ENCODE data around the gene C16orf89. TPM values are rescaled to one million over a fixed set of nuclear protein-coding genes. Genes with fewer than 3 reads are reported as not detected.

The C16orf89 gene
- polyA plus RNA-seq, 1 of the 3 experiments (the other 2 are of a cell fraction): not detected

DNA sequence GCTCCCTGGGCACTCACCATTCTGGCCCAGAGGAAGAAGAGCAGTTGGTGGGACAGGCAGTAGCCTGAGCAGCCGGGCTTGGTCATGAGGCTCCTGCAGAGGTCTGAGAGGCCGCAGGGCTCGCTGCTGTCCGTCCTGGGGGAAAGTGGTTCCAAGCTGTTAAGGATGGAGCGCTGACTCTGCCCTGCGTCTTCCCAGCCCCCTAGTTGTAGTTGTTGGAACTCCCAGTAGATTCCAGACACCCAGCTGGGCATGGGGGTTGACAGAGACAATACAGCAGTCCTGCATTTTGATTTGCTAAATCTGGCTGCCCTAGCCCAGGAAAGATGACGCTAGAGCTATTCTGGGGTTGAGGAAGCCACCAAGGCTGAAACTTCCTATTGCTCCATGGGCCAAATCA, 7.3 kb downstream of the C16orf89 start:
- no peaks in the 10 kb centered on the region for H3K79me2 ChIP-seq (ENCODE audit: insufficient read depth)
- TF ChIP-seq JUND (IDR thresholded peaks at IDR 0.05): no peak
- TF ChIP-seq, protein P1, sequence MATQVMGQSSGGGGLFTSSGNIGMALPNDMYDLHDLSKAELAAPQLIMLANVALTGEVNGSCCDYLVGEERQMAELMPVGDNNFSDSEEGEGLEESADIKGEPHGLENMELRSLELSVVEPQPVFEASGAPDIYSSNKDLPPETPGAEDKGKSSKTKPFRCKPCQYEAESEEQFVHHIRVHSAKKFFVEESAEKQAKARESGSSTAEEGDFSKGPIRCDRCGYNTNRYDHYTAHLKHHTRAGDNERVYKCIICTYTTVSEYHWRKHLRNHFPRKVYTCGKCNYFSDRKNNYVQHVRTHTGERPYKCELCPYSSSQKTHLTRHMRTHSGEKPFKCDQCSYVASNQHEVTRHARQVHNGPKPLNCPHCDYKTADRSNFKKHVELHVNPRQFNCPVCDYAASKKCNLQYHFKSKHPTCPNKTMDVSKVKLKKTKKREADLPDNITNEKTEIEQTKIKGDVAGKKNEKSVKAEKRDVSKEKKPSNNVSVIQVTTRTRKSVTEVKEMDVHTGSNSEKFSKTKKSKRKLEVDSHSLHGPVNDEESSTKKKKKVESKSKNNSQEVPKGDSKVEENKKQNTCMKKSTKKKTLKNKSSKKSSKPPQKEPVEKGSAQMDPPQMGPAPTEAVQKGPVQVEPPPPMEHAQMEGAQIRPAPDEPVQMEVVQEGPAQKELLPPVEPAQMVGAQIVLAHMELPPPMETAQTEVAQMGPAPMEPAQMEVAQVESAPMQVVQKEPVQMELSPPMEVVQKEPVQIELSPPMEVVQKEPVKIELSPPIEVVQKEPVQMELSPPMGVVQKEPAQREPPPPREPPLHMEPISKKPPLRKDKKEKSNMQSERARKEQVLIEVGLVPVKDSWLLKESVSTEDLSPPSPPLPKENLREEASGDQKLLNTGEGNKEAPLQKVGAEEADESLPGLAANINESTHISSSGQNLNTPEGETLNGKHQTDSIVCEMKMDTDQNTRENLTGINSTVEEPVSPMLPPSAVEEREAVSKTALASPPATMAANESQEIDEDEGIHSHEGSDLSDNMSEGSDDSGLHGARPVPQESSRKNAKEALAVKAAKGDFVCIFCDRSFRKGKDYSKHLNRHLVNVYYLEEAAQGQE (IDR thresholded peaks at IDR 0.05; ENCODE audit: low read depth, low read length): no peak
- no peak for TF ChIP-seq GABPA (IDR thresholded peaks at IDR 0.05; ENCODE audit: low read depth)
- TF ChIP-seq NFIC (IDR thresholded peaks at IDR 0.05; ENCODE audit: borderline replicate concordance): no peak
- TF ChIP-seq RFX5 (IDR thresholded peaks at IDR 0.05; ENCODE audit: low read length): no peak
- TF ChIP-seq TAF1 (IDR thresholded peaks at IDR 0.05; ENCODE audit: borderline replicate concordance, low read depth, low read length): no peak
- TF ChIP-seq, protein P2, sequence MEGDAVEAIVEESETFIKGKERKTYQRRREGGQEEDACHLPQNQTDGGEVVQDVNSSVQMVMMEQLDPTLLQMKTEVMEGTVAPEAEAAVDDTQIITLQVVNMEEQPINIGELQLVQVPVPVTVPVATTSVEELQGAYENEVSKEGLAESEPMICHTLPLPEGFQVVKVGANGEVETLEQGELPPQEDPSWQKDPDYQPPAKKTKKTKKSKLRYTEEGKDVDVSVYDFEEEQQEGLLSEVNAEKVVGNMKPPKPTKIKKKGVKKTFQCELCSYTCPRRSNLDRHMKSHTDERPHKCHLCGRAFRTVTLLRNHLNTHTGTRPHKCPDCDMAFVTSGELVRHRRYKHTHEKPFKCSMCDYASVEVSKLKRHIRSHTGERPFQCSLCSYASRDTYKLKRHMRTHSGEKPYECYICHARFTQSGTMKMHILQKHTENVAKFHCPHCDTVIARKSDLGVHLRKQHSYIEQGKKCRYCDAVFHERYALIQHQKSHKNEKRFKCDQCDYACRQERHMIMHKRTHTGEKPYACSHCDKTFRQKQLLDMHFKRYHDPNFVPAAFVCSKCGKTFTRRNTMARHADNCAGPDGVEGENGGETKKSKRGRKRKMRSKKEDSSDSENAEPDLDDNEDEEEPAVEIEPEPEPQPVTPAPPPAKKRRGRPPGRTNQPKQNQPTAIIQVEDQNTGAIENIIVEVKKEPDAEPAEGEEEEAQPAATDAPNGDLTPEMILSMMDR (IDR thresholded peaks at IDR 0.05): peak; percentile 27
- H2AFZ ChIP-seq (ENCODE audit: low read depth): no peak overlapping the region
- peaks cover 22% of the 10 kb centered on the region for H3K27me3 ChIP-seq (ENCODE audit: insufficient read depth)
- POLR2A ChIA-PET: no interaction called here
- H4K20me1 ChIP-seq (ENCODE audit: insufficient read depth): no peaks in the 10 kb centered on the region
- H3F3A ChIP-seq (replicated peaks; ENCODE audit: insufficient read depth): no peaks in the 10 kb centered on the region
- no peaks in the 10 kb centered on the region for H3K4me1 ChIP-seq (ENCODE audit: control insufficient read depth in 1 of 2, insufficient read depth in 2 of 2, low read depth in 1 of 2, low read length in 1 of 2)
- no peaks in the 10 kb centered on the region for H3K36me3 ChIP-seq (replicated peaks in 1 of 2; ENCODE audit: control insufficient read depth in 1 of 2, insufficient read depth in 2 of 2, low read length in 1 of 2)
- H3K4me3 ChIP-seq (ENCODE audit: low read depth in 2 of 2, low read length in 1 of 2): no peak overlapping the region
- no peak overlapping the region for H3K4me2 ChIP-seq
- peak; percentile 48 for DNase-seq
- WGBS (ENCODE audit: low lambda C conversion rate): 52% methylated on average over 6 of the region's 7 CpGs
- H3K9me2 ChIP-seq: no peaks in the 10 kb centered on the region
- no peak overlapping the region for H3K27ac ChIP-seq (ENCODE audit: low read depth in 2 of 2, low read length in 1 of 2)
- H3K9me3 ChIP-seq: no peaks in the 10 kb centered on the region
- CTCF ChIA-PET: interaction anchor here (1.2 to 1.6 kb wide), 3 partner anchors 14 to 34 kb away, joined by 3 to 5 read pairs (median 4); no protein-coding TSS in a partner anchor
- no peak overlapping the region for H3K9ac ChIP-seq

DNA sequence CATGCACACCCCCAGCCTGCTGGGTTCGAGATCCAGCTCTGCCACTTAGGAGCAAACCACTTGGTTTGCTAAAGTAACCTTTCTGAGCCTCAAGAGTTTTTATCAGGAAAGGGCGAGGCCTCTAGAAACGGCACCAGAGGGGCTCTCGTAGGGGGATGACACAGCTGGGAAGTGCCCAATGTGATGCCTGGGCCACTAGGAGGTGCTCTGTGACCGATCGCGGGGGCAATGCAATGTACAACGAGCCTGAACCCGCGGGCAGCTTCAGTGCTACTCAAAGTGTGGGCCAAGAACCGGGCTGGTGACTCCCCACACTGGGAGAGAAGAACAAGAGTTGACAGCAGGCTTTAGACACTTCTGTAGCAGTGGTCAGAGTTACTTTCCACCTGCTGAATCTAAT, 9.4 kb downstream of the C16orf89 start:
- H3K27ac ChIP-seq (ENCODE audit: low read depth in 2 of 2, low read length in 1 of 2): no peak overlapping the region
- H3K27me3 ChIP-seq (ENCODE audit: insufficient read depth): peaks cover 6% of the 10 kb centered on the region
- no peaks in the 10 kb centered on the region for H3K79me2 ChIP-seq (ENCODE audit: insufficient read depth)
- no peaks in the 10 kb centered on the region for H3K4me1 ChIP-seq (ENCODE audit: control insufficient read depth in 1 of 2, insufficient read depth in 2 of 2, low read depth in 1 of 2, low read length in 1 of 2)
- ChIA-PET POLR2A (interaction anchor here (1.1 kb wide), 1 partner anchor 28 kb away, joined by 3 read pairs; no protein-coding TSS in a partner anchor), CTCF (interaction anchor here (0.7 to 2.3 kb wide), 11 partner anchors 8 to 113 kb away, joined by 3 to 13 read pairs (median 3); partner anchors contain the start of genes C16orf89 and NAGPA)
- H3K9me3 ChIP-seq: no peaks in the 10 kb centered on the region
- WGBS (ENCODE audit: low lambda C conversion rate): 33% methylated on average over 11 of the region's 11 CpGs
- H3K36me3 ChIP-seq (replicated peaks in 1 of 2; ENCODE audit: control insufficient read depth in 1 of 2, insufficient read depth in 2 of 2, low read length in 1 of 2): no peaks in the 10 kb centered on the region
- TF ChIP-seq RAD21 (IDR thresholded peaks at IDR 0.05; ENCODE audit: low read length) (peak; percentile 57), SMC3 (IDR thresholded peaks at IDR 0.05; ENCODE audit: low read depth, low read length) (no peak)
- TF ChIP-seq, protein P2 (IDR thresholded peaks at IDR 0.05): peak; percentile 35
- H2AFZ ChIP-seq (ENCODE audit: low read depth): no peak overlapping the region
- no peak overlapping the region; a peak in 1 of 4 replicates for H3K4me3 ChIP-seq (ENCODE audit: low read depth in 2 of 2, low read length in 1 of 2)
- H4K20me1 ChIP-seq (ENCODE audit: insufficient read depth): no peaks in the 10 kb centered on the region
- peak; percentile 71 for DNase-seq
- H3K9me2 ChIP-seq: no peaks in the 10 kb centered on the region
- H3K4me2 ChIP-seq: no peak overlapping the region
- no peak overlapping the region for H3K9ac ChIP-seq
- no peaks in the 10 kb centered on the region for H3F3A ChIP-seq (replicated peaks; ENCODE audit: insufficient read depth)

Data from SK-N-SH (cell line).